HG02763 (cell line): ENCODE data around the gene TMEM219.
"Not testable (repeated sequence)": the region's sequence is repeated elsewhere in the genome, so short reads cannot be mapped to it uniquely, and the experiment has no call there.

Source experiments
- ATAC-seq: cut with Tn5 transposase; IDR thresholded peaks from one replicate; pipeline ENCODE4 v1.9.1; 2021; ENCODE audit warnings: mild to moderate bottlenecking, moderate library complexity; ENCODE audit not compliant: unreplicated experiment

The TMEM219 gene

GRCh38 chr16:29950806-29951461 is 10.9 kb upstream of the TMEM219 start:
- ATAC-seq, result no peak

GRCh38 chr16:29951625-29952365 is 10.1 kb upstream of the TMEM219 start:
- ATAC-seq, result no peak

- ATAC-seq, result no peak
Observed at GRCh38 chr16:29958756-29959155, 3.1 kb upstream of the TMEM219 start.

DNA sequence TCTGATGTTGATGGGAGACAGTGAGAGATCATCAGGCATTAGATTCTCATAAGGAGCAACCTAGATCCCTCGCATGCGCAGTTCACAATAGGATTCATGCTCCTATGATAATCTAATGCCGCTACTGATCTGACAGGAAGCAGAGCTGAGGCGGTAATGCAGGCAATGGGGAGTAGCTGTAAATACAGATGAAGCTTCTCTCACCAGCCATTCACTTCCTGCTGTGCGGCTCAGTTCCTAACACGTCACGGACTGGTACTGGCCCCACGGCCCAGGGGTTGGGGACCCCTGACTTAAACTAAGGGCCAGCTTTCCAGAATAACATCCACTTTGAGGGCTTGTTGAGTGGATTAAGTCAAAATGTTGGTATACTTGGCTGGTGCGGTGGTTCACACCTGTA is 2.6 kb upstream of the TMEM219 start:
- ATAC-seq, result no peak

DNA sequence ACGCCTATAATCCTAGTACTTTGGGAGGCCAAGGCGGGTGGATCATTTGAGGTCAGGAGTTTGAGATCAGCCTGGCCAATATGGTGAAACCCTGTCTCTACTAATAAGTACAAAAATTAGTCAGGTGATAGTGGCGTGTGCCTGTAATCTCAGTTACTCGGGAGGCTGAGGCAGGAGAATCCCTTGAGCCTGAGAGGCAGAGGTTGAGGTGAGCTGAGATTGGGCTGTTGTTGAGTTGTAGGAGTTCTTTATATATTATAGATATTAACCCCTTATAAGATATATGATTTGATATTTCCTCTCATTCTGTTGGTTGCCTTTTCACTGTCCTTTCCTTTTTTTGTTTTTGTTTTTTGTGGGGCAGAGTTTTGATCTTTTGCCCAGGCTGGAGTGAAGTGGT is 2.1 kb upstream of the TMEM219 start:
- not testable (repeated sequence) for ATAC-seq

GRCh38 chr16:29961127-29961478 is 776 bp upstream of the TMEM219 start:
- ATAC-seq, result no peak

DNA sequence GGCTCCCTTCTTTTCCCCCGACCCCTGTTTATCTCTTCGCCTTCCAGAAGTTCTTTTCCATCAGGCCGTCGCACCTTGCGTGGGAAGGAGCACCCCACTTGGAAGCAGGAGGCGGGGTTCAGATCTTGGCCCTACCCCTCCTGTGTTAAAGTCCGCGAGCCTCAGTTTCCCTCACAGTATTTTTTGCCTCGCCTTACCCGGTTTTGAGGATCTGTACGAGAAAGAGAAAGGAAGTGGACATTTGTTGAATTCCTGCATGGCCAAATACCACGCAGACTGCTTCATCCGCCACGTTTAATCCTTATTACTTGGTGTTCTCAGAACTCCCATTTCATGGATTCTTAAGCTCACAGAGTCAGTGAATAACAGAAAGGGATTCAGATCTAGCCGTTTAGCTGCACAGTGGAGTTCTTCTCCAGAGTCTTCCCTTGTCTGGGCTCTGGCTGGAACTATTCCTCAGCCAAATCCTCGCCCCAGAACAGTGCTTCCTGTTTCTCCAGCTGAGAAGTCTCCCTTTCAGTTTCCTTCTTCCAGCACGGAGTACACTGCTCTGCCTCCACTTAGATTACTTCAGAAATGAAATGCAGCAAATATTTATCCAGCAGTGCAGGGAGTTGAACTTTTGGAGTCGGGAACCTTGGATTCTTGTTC is 590 bp downstream of the TMEM219 start:
- ATAC-seq, result no peak

GRCh38 chr16:29963021-29963743 is 1.3 kb downstream of the TMEM219 start:
- ATAC-seq, result no peak

DNA sequence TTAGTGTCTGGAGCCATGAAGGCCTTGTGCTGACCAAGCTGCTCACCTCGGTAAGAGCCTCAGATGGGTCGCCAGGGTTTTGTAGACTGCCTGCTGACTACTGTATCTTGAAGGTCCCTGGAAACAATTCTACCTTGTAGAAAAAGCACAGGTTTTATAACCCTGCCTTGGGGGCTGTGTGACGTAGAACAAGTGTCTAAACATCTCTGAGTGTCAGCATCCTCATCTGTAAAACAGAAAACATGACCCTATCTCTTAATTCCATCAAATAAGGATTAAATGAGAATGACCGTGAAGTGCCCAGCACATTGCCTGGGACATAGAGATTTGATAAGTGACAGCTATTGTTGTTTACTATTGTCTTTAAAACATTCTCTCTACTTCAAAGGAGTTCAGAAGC is 6.3 kb downstream of the TMEM219 start:
- no peak for ATAC-seq

GRCh38 chr16:29971304-29971703 is 9.4 kb downstream of the TMEM219 start:
- ATAC-seq, result no peak

GRCh38 chr16:29972500-29972899 is 10.6 kb downstream of the TMEM219 start:
- ATAC-seq, result no peak

DNA sequence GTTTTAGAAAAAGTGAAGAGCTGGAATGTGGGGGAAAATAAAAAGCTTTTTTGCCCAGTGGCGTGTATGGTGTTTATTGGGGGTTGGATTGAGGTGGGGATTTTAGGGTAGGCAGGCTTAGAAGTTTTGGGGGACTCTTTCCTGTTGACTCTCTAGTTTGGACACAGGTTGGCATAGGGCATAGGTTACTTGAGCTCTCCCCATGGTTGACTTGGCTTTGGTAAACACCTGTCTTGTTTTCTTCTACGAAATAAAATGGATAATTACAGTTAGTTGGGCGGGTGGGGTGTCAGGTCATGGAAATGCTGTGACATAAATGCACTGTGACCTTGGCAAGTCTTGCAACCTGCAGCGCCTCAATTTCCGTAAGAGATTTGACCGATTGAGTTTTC is 11.1 kb downstream of the TMEM219 start:
- ATAC-seq, result no peak

GRCh38 chr16:29973384-29974246 is 11.7 kb downstream of the TMEM219 start, which contains the start of gene TAOK2:
Gene TAOK2 (plus strand): TSS chr16:29973868. CDS start chr16:29977773, 3,905 bp downstream.
- ATAC-seq, result peak; percentile 92

DNA sequence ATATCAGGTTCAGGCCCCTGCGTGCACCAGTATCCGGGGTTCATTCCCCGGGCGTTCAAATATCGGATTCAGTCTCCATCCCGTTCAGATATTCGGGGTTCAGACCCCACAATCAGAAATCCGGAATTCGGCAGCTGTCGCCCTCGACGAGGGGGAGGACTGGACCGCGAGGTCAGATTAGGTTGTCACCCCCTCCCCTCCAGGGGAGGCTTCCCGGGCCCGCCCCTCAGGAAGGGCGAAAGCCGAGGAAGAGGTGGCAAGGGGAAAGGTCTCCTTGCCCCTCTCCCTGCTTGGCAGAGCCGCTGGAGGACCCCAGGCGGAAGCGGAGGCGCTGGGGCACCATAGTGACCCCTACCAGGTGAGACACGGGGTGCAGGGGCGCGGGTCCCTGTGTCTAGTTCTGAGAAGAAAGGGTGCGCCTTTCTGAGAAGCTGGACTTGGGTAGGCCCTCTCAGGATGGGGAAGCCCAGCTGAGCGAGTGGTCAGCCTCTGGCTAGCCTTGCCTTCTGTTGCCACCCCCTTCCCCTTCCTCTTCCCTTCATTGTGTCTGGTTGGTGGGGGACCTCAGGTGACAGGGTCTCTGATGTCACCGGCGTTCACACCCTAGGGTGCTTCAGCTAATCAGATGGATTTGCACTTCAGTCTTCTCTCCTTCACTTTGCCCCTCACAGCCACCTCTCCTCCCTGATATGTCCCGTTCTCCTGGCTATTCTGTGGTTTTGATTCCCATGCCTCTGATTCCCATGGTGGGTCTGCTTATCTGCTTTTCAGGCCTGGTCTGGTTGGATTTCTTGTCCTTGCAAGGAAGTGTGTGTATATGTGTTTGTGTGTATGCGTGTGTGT is 12.6 kb downstream of the TMEM219 start:
- ATAC-seq, result no peak

DNA sequence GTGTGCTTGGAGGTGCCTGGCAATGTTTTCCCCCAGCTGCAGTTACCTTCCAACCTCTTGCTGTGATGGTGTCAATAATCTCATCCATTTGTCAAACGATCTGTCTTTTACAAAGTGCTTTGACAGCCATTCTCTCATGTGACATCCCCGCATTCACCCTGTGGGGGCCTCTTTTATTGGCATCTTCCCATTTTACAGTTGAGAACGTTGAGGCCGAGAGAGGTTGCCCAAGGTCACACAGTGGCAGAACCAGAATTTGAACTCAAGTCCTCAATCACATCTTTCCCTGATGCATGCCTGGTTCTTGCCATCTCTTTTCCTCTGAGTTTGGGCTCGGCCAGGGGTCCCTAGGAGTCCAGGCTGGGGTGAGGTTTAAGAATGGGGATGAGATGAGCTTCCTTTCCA is 13.3 kb downstream of the TMEM219 start:
- ATAC-seq, result no peak

GRCh38 chr16:29975811-29976511 is 14.1 kb downstream of the TMEM219 start:
- ATAC-seq, result no peak

GRCh38 chr16:29977063-29977825 is 15.4 kb downstream of the TMEM219 start:
- ATAC-seq, result no peak

DNA sequence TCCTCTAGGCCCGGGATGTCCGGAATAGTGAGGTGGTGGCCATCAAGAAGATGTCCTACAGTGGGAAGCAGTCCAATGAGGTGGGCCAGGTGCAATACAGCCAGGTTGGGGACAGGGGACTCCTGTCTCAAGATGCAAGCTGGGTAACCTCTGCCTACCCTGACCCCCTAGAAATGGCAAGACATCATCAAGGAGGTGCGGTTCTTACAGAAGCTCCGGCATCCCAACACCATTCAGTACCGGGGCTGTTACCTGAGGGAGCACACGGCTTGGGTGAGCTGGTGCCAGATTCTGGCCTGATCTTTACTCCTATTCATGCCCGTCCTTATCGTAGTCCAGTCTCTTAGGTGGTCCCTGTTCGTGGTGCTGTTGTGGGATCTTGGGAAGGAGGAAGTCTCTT is 16.2 kb downstream of the TMEM219 start:
- ATAC-seq, result no peak
